ENCODE data around the gene IL6ST. TPM values are rescaled to one million over a fixed set of nuclear protein-coding genes. Genes with fewer than 3 reads are reported as not detected.

IL6ST gene
- polyA plus RNA-seq, 3 donors: 112 to 133 (median 114) TPM

- no peak for DNase-seq
Measured at GRCh38 chr5:55900068-55900467, 94.7 kb downstream of the IL6ST start.

- DNase-seq: no peak
Measured at GRCh38 chr5:55899344-55899743, 95.4 kb downstream of the IL6ST start.

- no peak for DNase-seq
Measured at GRCh38 chr5:55897905-55898304, 96.9 kb downstream of the IL6ST start.

- DNase-seq: no peak
Measured at GRCh38 chr5:55897206-55897894, 97.4 kb downstream of the IL6ST start.

GRCh38 chr5:55896663-55897062, 98.1 kb downstream of the IL6ST start:
- DNase-seq: no peak

GRCh38 chr5:55896238-55896637, 98.5 kb downstream of the IL6ST start:
- DNase-seq: no peak

- no peak for DNase-seq
Measured at GRCh38 chr5:55895346-55895745, 99.4 kb downstream of the IL6ST start.

- no peak for DNase-seq
Measured at GRCh38 chr5:55894135-55894534, 100.6 kb downstream of the IL6ST start.

- no peak for DNase-seq
Measured at GRCh38 chr5:55892479-55892878, 102.3 kb downstream of the IL6ST start.

- no peak for DNase-seq
Measured at GRCh38 chr5:55888205-55888604, 106.6 kb downstream of the IL6ST start.

- DNase-seq: no peak
Measured at GRCh38 chr5:55885359-55885758, 109.4 kb downstream of the IL6ST start.

Other genes starting within 250 kb of the IL6ST start
- gene IL31RA, start 143.6 kb downstream of the IL6ST start, polyA plus RNA-seq (ENCODE audit: insufficient read length in 3 of 3): under 1 TPM in 2 of 3 donors, not detected in 1; 0.07 to 0.13 TPM
- 1 to 10 TPM; 1.3 to 2.0 (median 1.7) TPM for gene ANKRD55, start 238.4 kb upstream of the IL6ST start, polyA plus RNA-seq (ENCODE audit: insufficient read length in 3 of 3)